Measurements from ENCODE around the gene SMG5.
A peak's percentile ranks its signal among the peaks of the same experiment; 100 is the strongest.

SMG5 gene

GRCh38 chr1:156246241-156246780 lies 36.3 kb downstream of the SMG5 start:
- H3K4me3 ChIP-seq (ENCODE audit: low read length in 2 of 2), result peak overlapping the region in 1 of 2 donors; percentile 57
- peaks cover 32% of the 10 kb centered on the region for H3K4me1 ChIP-seq (ENCODE audit: control insufficient read depth, insufficient read depth, low read length)
- peaks cover 15 to 20% of the 10 kb centered on the region in 2 donors for H3K36me3 ChIP-seq (ENCODE audit: control insufficient read depth in 2 of 2, insufficient read depth in 2 of 2, low read length in 2 of 2)
- no peak overlapping the region for H3K27ac ChIP-seq (ENCODE audit: low read length)
- peaks cover 22 to 32% of the 10 kb centered on the region in 2 donors for H3K27me3 ChIP-seq (ENCODE audit: control insufficient read depth in 1 of 2, insufficient read depth in 2 of 2, low read length in 2 of 2)
- no peaks in the 10 kb centered on the region for H3K9me3 ChIP-seq (ENCODE audit: control insufficient read depth in 2 of 2, low read length in 2 of 2)
- no peak overlapping the region for H3K9ac ChIP-seq (ENCODE audit: low read length in 2 of 2)

GRCh38 chr1:156245451-156246232 lies 37.0 kb downstream of the SMG5 start:
- Histone ChIP-seq H3K4me3 (ENCODE audit: low read length in 2 of 2) (peak overlapping the region in 1 of 2 donors; percentile 57), H3K27ac (ENCODE audit: low read length) (no peak overlapping the region)

GRCh38 chr1:156244712-156245111 lies 37.9 kb downstream of the SMG5 start:
- no peak overlapping the region for H3K9ac ChIP-seq (ENCODE audit: low read length in 2 of 2)
- no peak overlapping the region for H3K27ac ChIP-seq (ENCODE audit: low read length)
- peaks cover 4 to 13% of the 10 kb centered on the region in 2 donors for H3K36me3 ChIP-seq (ENCODE audit: control insufficient read depth in 2 of 2, insufficient read depth in 2 of 2, low read length in 2 of 2)
- H3K9me3 ChIP-seq (ENCODE audit: control insufficient read depth in 2 of 2, low read length in 2 of 2), result no peaks in the 10 kb centered on the region
- H3K4me3 ChIP-seq (ENCODE audit: low read length in 2 of 2), result no peak overlapping the region
- H3K27me3 ChIP-seq (ENCODE audit: control insufficient read depth in 1 of 2, insufficient read depth in 2 of 2, low read length in 2 of 2), result peaks cover 22 to 32% of the 10 kb centered on the region in 2 donors
- peaks cover 30% of the 10 kb centered on the region for H3K4me1 ChIP-seq (ENCODE audit: control insufficient read depth, insufficient read depth, low read length)

More at GRCh38 chr1:156245451-156246232, 37.0 kb downstream of the SMG5 start:
- H3K27me3 ChIP-seq (ENCODE audit: control insufficient read depth in 1 of 2, insufficient read depth in 2 of 2, low read length in 2 of 2), result peaks cover 22 to 32% of the 10 kb centered on the region in 2 donors
- H3K4me1 ChIP-seq (ENCODE audit: control insufficient read depth, insufficient read depth, low read length), result peaks cover 31% of the 10 kb centered on the region
- H3K9me3 ChIP-seq (ENCODE audit: control insufficient read depth in 2 of 2, low read length in 2 of 2), result no peaks in the 10 kb centered on the region
- peaks cover 14% of the 10 kb centered on the region in 2 donors for H3K36me3 ChIP-seq (ENCODE audit: control insufficient read depth in 2 of 2, insufficient read depth in 2 of 2, low read length in 2 of 2)
- no peak overlapping the region for H3K9ac ChIP-seq (ENCODE audit: low read length in 2 of 2)

GRCh38 chr1:156244126-156244525 lies 38.5 kb downstream of the SMG5 start:
- Histone ChIP-seq H3K27ac (ENCODE audit: low read length) (no peak overlapping the region), H3K9me3 (ENCODE audit: control insufficient read depth in 2 of 2, low read length in 2 of 2) (no peaks in the 10 kb centered on the region), H3K4me3 (ENCODE audit: low read length in 2 of 2) (no peak overlapping the region), H3K27me3 (ENCODE audit: control insufficient read depth in 1 of 2, insufficient read depth in 2 of 2, low read length in 2 of 2) (peaks cover 22 to 32% of the 10 kb centered on the region in 2 donors), H3K9ac (ENCODE audit: low read length in 2 of 2) (no peak overlapping the region), H3K4me1 (ENCODE audit: control insufficient read depth, insufficient read depth, low read length) (peaks cover 30% of the 10 kb centered on the region), H3K36me3 (ENCODE audit: control insufficient read depth in 2 of 2, insufficient read depth in 2 of 2, low read length in 2 of 2) (peaks cover 7 to 14% of the 10 kb centered on the region in 2 donors)

GRCh38 chr1:156242738-156243137 lies 39.9 kb downstream of the SMG5 start:
- peaks cover 26% of the 10 kb centered on the region for H3K4me1 ChIP-seq (ENCODE audit: control insufficient read depth, insufficient read depth, low read length)
- no peaks in the 10 kb centered on the region for H3K9me3 ChIP-seq (ENCODE audit: control insufficient read depth in 2 of 2, low read length in 2 of 2)
- H3K9ac ChIP-seq (ENCODE audit: low read length in 2 of 2), result no peak overlapping the region
- H3K27me3 ChIP-seq (ENCODE audit: control insufficient read depth in 1 of 2, insufficient read depth in 2 of 2, low read length in 2 of 2), result peaks cover 22 to 32% of the 10 kb centered on the region in 2 donors
- H3K27ac ChIP-seq (ENCODE audit: low read length), result no peak overlapping the region
- H3K36me3 ChIP-seq (ENCODE audit: control insufficient read depth in 2 of 2, insufficient read depth in 2 of 2, low read length in 2 of 2), result peaks cover 17 to 19% of the 10 kb centered on the region in 2 donors
- no peak overlapping the region for H3K4me3 ChIP-seq (ENCODE audit: low read length in 2 of 2)

GRCh38 chr1:156241926-156242325 lies 40.7 kb downstream of the SMG5 start, which contains the start of gene BGLAP:
Gene BGLAP (plus strand): TSS chr1:156242184. CDS start chr1:156242232, 48 bp downstream.
- Histone ChIP-seq H3K27ac (ENCODE audit: low read length) (no peak within 1 kb of the TSS), H3K4me1 (ENCODE audit: control insufficient read depth, insufficient read depth, low read length) (peaks cover 17% of the 10 kb centered on the region), H3K27me3 (ENCODE audit: control insufficient read depth in 1 of 2, insufficient read depth in 2 of 2, low read length in 2 of 2) (peaks cover 21 to 29% of the 10 kb centered on the region in 2 donors), H3K9me3 (ENCODE audit: control insufficient read depth in 2 of 2, low read length in 2 of 2) (no peaks in the 10 kb centered on the region), H3K9ac (ENCODE audit: low read length in 2 of 2) (no peak within 1 kb of the TSS), H3K36me3 (ENCODE audit: control insufficient read depth in 2 of 2, insufficient read depth in 2 of 2, low read length in 2 of 2) (peaks cover 19 to 22% of the 10 kb centered on the region in 2 donors), H3K4me3 (ENCODE audit: low read length in 2 of 2) (no peak within 1 kb of the TSS)

- no peaks in the 10 kb centered on the region for H3K9me3 ChIP-seq (ENCODE audit: control insufficient read depth in 2 of 2, low read length in 2 of 2)
- peaks cover 13% of the 10 kb centered on the region for H3K4me1 ChIP-seq (ENCODE audit: control insufficient read depth, insufficient read depth, low read length)
- no peak overlapping the region for H3K9ac ChIP-seq (ENCODE audit: low read length in 2 of 2)
- peaks cover 17 to 24% of the 10 kb centered on the region in 2 donors for H3K27me3 ChIP-seq (ENCODE audit: control insufficient read depth in 1 of 2, insufficient read depth in 2 of 2, low read length in 2 of 2)
- peaks cover 23 to 27% of the 10 kb centered on the region in 2 donors for H3K36me3 ChIP-seq (ENCODE audit: control insufficient read depth in 2 of 2, insufficient read depth in 2 of 2, low read length in 2 of 2)
- no peak overlapping the region for H3K27ac ChIP-seq (ENCODE audit: low read length)
- H3K4me3 ChIP-seq (ENCODE audit: low read length in 2 of 2), result no peak overlapping the region
Measured at GRCh38 chr1:156241311-156241811, 41.3 kb downstream of the SMG5 start.

- H3K9me3 ChIP-seq (ENCODE audit: control insufficient read depth in 2 of 2, low read length in 2 of 2), result no peaks in the 10 kb centered on the region
- no peak overlapping the region for H3K9ac ChIP-seq (ENCODE audit: low read length in 2 of 2)
- H3K27me3 ChIP-seq (ENCODE audit: control insufficient read depth in 1 of 2, insufficient read depth in 2 of 2, low read length in 2 of 2), result no peaks in the 10 kb centered on the region
- H3K27ac ChIP-seq (ENCODE audit: low read length), result no peak overlapping the region
- H3K4me1 ChIP-seq (ENCODE audit: control insufficient read depth, insufficient read depth, low read length), result no peaks in the 10 kb centered on the region
- H3K36me3 ChIP-seq (ENCODE audit: control insufficient read depth in 2 of 2, insufficient read depth in 2 of 2, low read length in 2 of 2), result peaks cover 42 to 47% of the 10 kb centered on the region in 2 donors
- no peak overlapping the region for H3K4me3 ChIP-seq (ENCODE audit: low read length in 2 of 2)
Measured at GRCh38 chr1:156238248-156238647, 44.4 kb downstream of the SMG5 start.

- Histone ChIP-seq H3K36me3 (ENCODE audit: control insufficient read depth in 2 of 2, insufficient read depth in 2 of 2, low read length in 2 of 2) (peaks cover 44 to 45% of the 10 kb centered on the region in 2 donors), H3K9ac (ENCODE audit: low read length in 2 of 2) (no peak overlapping the region), H3K27ac (ENCODE audit: low read length) (no peak overlapping the region), H3K27me3 (ENCODE audit: control insufficient read depth in 1 of 2, insufficient read depth in 2 of 2, low read length in 2 of 2) (no peaks in the 10 kb centered on the region), H3K4me1 (ENCODE audit: control insufficient read depth, insufficient read depth, low read length) (no peaks in the 10 kb centered on the region), H3K9me3 (ENCODE audit: control insufficient read depth in 2 of 2, low read length in 2 of 2) (no peaks in the 10 kb centered on the region), H3K4me3 (ENCODE audit: low read length in 2 of 2) (no peak overlapping the region)
Measured at GRCh38 chr1:156236164-156236563, 46.5 kb downstream of the SMG5 start.

GRCh38 chr1:156233426-156234127 lies 49.0 kb downstream of the SMG5 start:
- Histone ChIP-seq H3K4me3 (ENCODE audit: low read length in 2 of 2) (no peak overlapping the region), H3K36me3 (ENCODE audit: control insufficient read depth in 2 of 2, insufficient read depth in 2 of 2, low read length in 2 of 2) (peaks cover 31 to 37% of the 10 kb centered on the region in 2 donors)

More at GRCh38 chr1:156233426-156234127, 49.0 kb downstream of the SMG5 start:
- Histone ChIP-seq H3K9me3 (ENCODE audit: control insufficient read depth in 2 of 2, low read length in 2 of 2) (no peaks in the 10 kb centered on the region), H3K27ac (ENCODE audit: low read length) (no peak overlapping the region), H3K4me1 (ENCODE audit: control insufficient read depth, insufficient read depth, low read length) (peaks cover 3% of the 10 kb centered on the region), H3K27me3 (ENCODE audit: control insufficient read depth in 1 of 2, insufficient read depth in 2 of 2, low read length in 2 of 2) (no peaks in the 10 kb centered on the region), H3K9ac (ENCODE audit: low read length in 2 of 2) (no peak overlapping the region)

Measured in stomach smooth muscle (tissue), 2 donors.